ENCODE measurements around the gene STAM2. TPM values are rescaled to one million over a fixed set of nuclear protein-coding genes. Genes with fewer than 3 reads are reported as not detected.
"Not testable (repeated sequence)": the region's sequence is repeated elsewhere in the genome, so short reads cannot be mapped to it uniquely, and the experiment has no call there.

The STAM2 gene
- total RNA-seq, 1 experiment from 2014 or later, result 24.4 TPM

DNA sequence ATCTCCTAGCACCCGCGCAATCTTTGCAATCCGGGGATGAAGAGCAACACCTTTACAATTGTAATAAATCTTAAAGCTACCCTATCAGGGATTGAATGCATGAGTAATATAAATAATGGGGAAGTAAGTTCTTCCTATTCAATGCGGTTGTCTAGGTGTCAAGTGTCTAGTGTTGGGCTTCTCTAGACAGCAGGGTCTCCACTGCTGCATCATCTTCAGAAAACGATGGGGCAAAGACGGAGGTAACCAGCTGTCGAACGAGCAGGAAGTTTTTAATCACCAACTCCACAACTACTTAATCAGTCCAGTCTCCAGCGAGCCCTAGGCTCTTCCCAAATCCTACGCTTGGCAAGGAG is 573 bp downstream of the STAM2 start:
- Mint-ChIP-seq H3K4me3 (ENCODE audit: unreplicated experiment) (peak overlapping the region; percentile 97), H3K4me1 (ENCODE audit: low read depth, unreplicated experiment) (peaks cover 33% of the 10 kb centered on the region), H3K36me3 (ENCODE audit: insufficient read depth, unreplicated experiment) (peaks cover 6% of the 10 kb centered on the region), H3K9me3 (ENCODE audit: unreplicated experiment) (peaks cover 16% of the 10 kb centered on the region), H3K27me3 (ENCODE audit: insufficient read depth, unreplicated experiment) (no peaks in the 10 kb centered on the region), H3K27ac (ENCODE audit: unreplicated experiment) (peak overlapping the region; percentile 99)
- no TSS peak for BruUV-seq (replicated peaks)
- Histone ChIP-seq H3K4me1 (peaks cover 35% of the 10 kb centered on the region), H3K9me3 (no peaks in the 10 kb centered on the region), H3K4me3 (ENCODE audit: low read depth, low read length) (peak overlapping the region; percentile 84), H3K36me3 (ENCODE audit: control insufficient read depth, insufficient read depth, low read length) (no peaks in the 10 kb centered on the region), H3K27me3 (replicated peaks; ENCODE audit: control insufficient read depth, insufficient read depth, low read length) (no peaks in the 10 kb centered on the region)
- TF ChIP-seq, protein P1, sequence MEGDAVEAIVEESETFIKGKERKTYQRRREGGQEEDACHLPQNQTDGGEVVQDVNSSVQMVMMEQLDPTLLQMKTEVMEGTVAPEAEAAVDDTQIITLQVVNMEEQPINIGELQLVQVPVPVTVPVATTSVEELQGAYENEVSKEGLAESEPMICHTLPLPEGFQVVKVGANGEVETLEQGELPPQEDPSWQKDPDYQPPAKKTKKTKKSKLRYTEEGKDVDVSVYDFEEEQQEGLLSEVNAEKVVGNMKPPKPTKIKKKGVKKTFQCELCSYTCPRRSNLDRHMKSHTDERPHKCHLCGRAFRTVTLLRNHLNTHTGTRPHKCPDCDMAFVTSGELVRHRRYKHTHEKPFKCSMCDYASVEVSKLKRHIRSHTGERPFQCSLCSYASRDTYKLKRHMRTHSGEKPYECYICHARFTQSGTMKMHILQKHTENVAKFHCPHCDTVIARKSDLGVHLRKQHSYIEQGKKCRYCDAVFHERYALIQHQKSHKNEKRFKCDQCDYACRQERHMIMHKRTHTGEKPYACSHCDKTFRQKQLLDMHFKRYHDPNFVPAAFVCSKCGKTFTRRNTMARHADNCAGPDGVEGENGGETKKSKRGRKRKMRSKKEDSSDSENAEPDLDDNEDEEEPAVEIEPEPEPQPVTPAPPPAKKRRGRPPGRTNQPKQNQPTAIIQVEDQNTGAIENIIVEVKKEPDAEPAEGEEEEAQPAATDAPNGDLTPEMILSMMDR (IDR thresholded peaks at IDR 0.05; ENCODE audit: insufficient read depth in 1 of 2, low read depth in 1 of 2, low read length in 1 of 2, severe bottlenecking in 1 of 2, unreplicated experiment in 1 of 2), result no peak
- ChIA-PET POLR2A (no interaction called here), CTCF (interaction anchor here (1.4 to 2.0 kb wide), 3 partner anchors 40 to 460 kb away, joined by 3 to 17 read pairs (median 5); no protein-coding TSS in a partner anchor)
- intact Hi-C loops (cut with micrococcal nuclease; ENCODE audit: unreplicated experiment), result loop anchor here (1.0 to 10.0 kb wide), 5 partner anchors 40 to 567 kb away; partner anchors contain the start of gene FMNL2
- no peak for DNase-seq

DNA sequence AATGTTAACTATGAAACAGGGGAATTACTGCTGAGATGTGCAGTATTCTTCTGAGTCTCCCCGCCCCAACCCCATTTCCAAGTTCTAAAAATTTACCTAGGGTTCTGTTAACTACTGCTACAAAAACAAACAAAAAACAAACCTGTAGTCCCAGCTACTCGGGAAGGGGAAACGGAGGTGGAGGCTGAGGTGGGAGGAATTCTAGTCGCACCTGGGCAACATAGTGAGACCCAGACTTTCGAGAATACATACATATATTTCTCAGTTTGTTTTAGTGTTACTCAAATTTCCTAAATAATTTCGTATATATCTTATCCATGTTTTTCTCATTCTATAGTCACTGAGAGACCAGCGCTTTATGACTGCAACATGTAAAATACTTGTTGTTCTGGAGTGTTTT is 989 bp downstream of the STAM2 start:
- Mint-ChIP-seq H3K4me3 (ENCODE audit: unreplicated experiment) (peak overlapping the region; percentile 97), H3K27ac (ENCODE audit: unreplicated experiment) (peak overlapping the region; percentile 99), H3K4me1 (ENCODE audit: low read depth, unreplicated experiment) (peaks cover 34% of the 10 kb centered on the region), H3K9me3 (ENCODE audit: unreplicated experiment) (peaks cover 12% of the 10 kb centered on the region), H3K27me3 (ENCODE audit: insufficient read depth, unreplicated experiment) (no peaks in the 10 kb centered on the region), H3K36me3 (ENCODE audit: insufficient read depth, unreplicated experiment) (peaks cover 7% of the 10 kb centered on the region)
- H3K4me1 ChIP-seq, result peaks cover 35% of the 10 kb centered on the region
- BruUV-seq (replicated peaks), result TSS peak; percentile 53
- intact Hi-C loops (cut with micrococcal nuclease; ENCODE audit: unreplicated experiment), result loop anchor here (2.0 to 10.0 kb wide), 4 partner anchors 40 to 548 kb away; partner anchors contain the start of gene CACNB4
- no peaks in the 10 kb centered on the region for H3K9me3 ChIP-seq
- CTCF ChIA-PET, result interaction anchor here (1.6 to 2.0 kb wide), 2 partner anchors 40 to 461 kb away, joined by 3 to 17 read pairs; no protein-coding TSS in a partner anchor
- no peak for DNase-seq
- POLR2A ChIA-PET, result no interaction called here
- TF ChIP-seq, protein P1 (IDR thresholded peaks at IDR 0.05; ENCODE audit: insufficient read depth in 1 of 2, low read depth in 1 of 2, low read length in 1 of 2, severe bottlenecking in 1 of 2, unreplicated experiment in 1 of 2), result no peak
- H3K36me3 ChIP-seq (ENCODE audit: control insufficient read depth, insufficient read depth, low read length), result no peaks in the 10 kb centered on the region
- H3K4me3 ChIP-seq (ENCODE audit: low read depth, low read length), result peak overlapping the region; percentile 84
- no peaks in the 10 kb centered on the region for H3K27me3 ChIP-seq (replicated peaks; ENCODE audit: control insufficient read depth, insufficient read depth, low read length)

DNA sequence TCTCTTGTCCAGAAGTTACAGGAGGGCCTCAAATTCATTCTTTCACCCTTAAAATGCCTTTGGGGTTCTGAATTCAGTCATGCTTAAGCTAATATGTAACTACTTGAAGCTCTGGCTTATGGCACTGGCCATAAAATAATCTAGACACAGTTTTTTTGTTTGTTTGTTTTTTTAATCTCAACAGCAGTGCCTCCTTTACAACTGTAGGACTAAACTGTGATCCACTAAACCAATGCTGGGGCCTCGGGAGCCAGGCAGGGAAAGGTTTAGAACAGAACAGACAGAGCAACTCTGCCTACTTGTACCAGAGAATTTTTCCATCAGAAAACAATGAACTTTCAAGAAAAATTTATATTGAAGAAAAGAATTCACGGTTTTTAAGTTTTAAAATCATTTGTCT is 1.7 kb downstream of the STAM2 start:
- no peaks in the 10 kb centered on the region for H3K9me3 ChIP-seq
- intact Hi-C loops (cut with micrococcal nuclease; ENCODE audit: unreplicated experiment), result loop anchor here (2.0 to 10.0 kb wide), 4 partner anchors 39 to 548 kb away; partner anchors contain the start of gene CACNB4
- ChIA-PET CTCF (interaction anchor here (1.6 kb wide), 1 partner anchor 39 kb away, joined by 3 read pairs; no protein-coding TSS in a partner anchor), POLR2A (interaction anchor here (1.0 kb wide), 1 partner anchor 372 kb away, joined by 8 read pairs; no protein-coding TSS in a partner anchor)
- H3K4me1 ChIP-seq, result peaks cover 35% of the 10 kb centered on the region
- no peaks in the 10 kb centered on the region for H3K27me3 ChIP-seq (replicated peaks; ENCODE audit: control insufficient read depth, insufficient read depth, low read length)
- no TSS peak for BruUV-seq (replicated peaks)
- H3K36me3 ChIP-seq (ENCODE audit: control insufficient read depth, insufficient read depth, low read length), result no peaks in the 10 kb centered on the region
- 0 out of 2 replicates have a peak overlapping the region, but pooled peaks have one; percentile 4 for H3K4me3 ChIP-seq (ENCODE audit: low read depth, low read length)
- TF ChIP-seq, protein P1 (IDR thresholded peaks at IDR 0.05; ENCODE audit: insufficient read depth in 1 of 2, low read depth in 1 of 2, low read length in 1 of 2, severe bottlenecking in 1 of 2, unreplicated experiment in 1 of 2), result no peak
- Mint-ChIP-seq H3K4me3 (ENCODE audit: unreplicated experiment) (peak overlapping the region; percentile 97), H3K27me3 (ENCODE audit: insufficient read depth, unreplicated experiment) (no peaks in the 10 kb centered on the region), H3K27ac (ENCODE audit: unreplicated experiment) (peak overlapping the region; percentile 99), H3K4me1 (ENCODE audit: low read depth, unreplicated experiment) (peaks cover 38% of the 10 kb centered on the region), H3K9me3 (ENCODE audit: unreplicated experiment) (peaks cover 9% of the 10 kb centered on the region), H3K36me3 (ENCODE audit: insufficient read depth, unreplicated experiment) (peaks cover 12% of the 10 kb centered on the region)
- DNase-seq, result peak in 1 of 2 experiments; percentile 43

DNA sequence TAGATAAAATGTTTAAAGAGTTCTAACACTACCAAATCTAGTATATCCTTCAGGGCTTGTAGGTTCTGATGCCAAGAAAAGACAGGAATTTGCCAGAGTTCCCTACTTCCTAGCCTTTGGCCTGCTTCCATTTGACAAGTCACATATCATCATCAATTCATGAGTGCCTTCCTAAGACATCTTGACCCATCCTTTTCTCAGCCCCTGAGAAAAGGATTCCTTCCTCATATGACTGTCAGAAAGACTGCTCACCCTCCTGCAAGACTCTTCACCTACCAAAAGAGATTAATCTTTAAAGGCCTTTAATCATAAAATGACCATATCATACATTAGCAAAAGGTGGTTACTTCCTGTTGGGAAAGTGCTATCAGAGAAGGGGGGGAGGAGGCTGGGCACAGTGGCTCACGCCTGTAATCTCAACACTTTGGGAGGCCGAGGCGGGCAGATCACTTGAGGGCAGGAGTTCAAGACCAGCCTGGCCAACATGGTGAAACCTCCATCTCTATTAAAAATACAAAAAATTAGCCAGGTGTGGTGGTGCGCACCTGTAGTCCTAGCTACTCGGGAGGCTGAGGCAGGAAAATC is 3.3 kb downstream of the STAM2 start:
- peaks cover 43% of the 10 kb centered on the region for H3K4me1 ChIP-seq
- Mint-ChIP-seq H3K27ac (ENCODE audit: unreplicated experiment) (peak overlapping the region; percentile 68), H3K4me1 (ENCODE audit: low read depth, unreplicated experiment) (peaks cover 38% of the 10 kb centered on the region), H3K4me3 (ENCODE audit: unreplicated experiment) (peak overlapping the region; percentile 46), H3K36me3 (ENCODE audit: insufficient read depth, unreplicated experiment) (peaks cover 12% of the 10 kb centered on the region)
- H3K36me3 ChIP-seq (ENCODE audit: control insufficient read depth, insufficient read depth, low read length); DNase-seq; H3K27me3 ChIP-seq (replicated peaks; ENCODE audit: control insufficient read depth, insufficient read depth, low read length); H3K9me3 ChIP-seq; H3K4me3 ChIP-seq (ENCODE audit: low read depth, low read length); H3K27me3 Mint-ChIP-seq (ENCODE audit: insufficient read depth, unreplicated experiment); BruUV-seq (replicated peaks); H3K9me3 Mint-ChIP-seq (ENCODE audit: unreplicated experiment): not testable (repeated sequence)
- POLR2A ChIA-PET, result interaction anchor here (1.1 kb wide), 1 partner anchor 344 kb away, joined by 3 read pairs; the partner anchor contains the start of gene ARL5A
- CTCF ChIA-PET, result interaction anchor here (0.6 to 1.1 kb wide), 3 partner anchors 73 to 322 kb away, joined by 3 to 6 read pairs (median 4); partner anchors contain the start of gene CACNB4
- intact Hi-C loops (cut with micrococcal nuclease; ENCODE audit: unreplicated experiment), result loop anchor here (5.0 to 10.0 kb wide), 3 partner anchors 75 to 550 kb away; partner anchors contain the start of gene CACNB4

All from Caco-2 (cell line).